Measurements from ENCODE around the gene ARHGEF6. TPM values are rescaled to one million over a fixed set of nuclear protein-coding genes. Genes with fewer than 3 reads are reported as not detected.

Gene ARHGEF6
- total and polyA plus RNA-seq, 4 donors, result 1.6 to 9.2 (median 4.2) TPM

- WGBS, result 94% methylated on average over 7 of the region's 7 CpGs
- Histone ChIP-seq H3K27ac (ENCODE audit: low read depth in 1 of 2, low read length in 2 of 2) (no peak overlapping the region), H3K27me3 (ENCODE audit: control insufficient read depth in 4 of 4, insufficient read depth in 4 of 4, low read length in 3 of 4) (no peaks in the 10 kb centered on the region), H3K9me3 (ENCODE audit: control insufficient read depth in 4 of 4, low read length in 3 of 4) (no peaks in the 10 kb centered on the region), H3K9ac (ENCODE audit: low read depth in 1 of 2, low read length in 2 of 2) (no peak overlapping the region), H3K36me3 (ENCODE audit: control insufficient read depth in 4 of 4, insufficient read depth in 3 of 4, low read depth in 1 of 4, low read length in 3 of 4) (no peaks in the 10 kb centered on the region), H3K4me1 (ENCODE audit: control insufficient read depth in 4 of 4, insufficient read depth in 4 of 4, low read length in 3 of 4) (no peaks in the 10 kb centered on the region), H3K4me3 (ENCODE audit: low read depth in 1 of 3, low read length in 3 of 3) (no peak overlapping the region)
- no peak for DNase-seq (ENCODE audit: low spot score)
- TF ChIP-seq FOXA2 (IDR thresholded peaks at IDR 0.05), result no peak
- no peak for TF ChIP-seq SP1 (IDR thresholded peaks at IDR 0.05)
- TF ChIP-seq ZBTB33 (IDR thresholded peaks at IDR 0.05), result no peak
- TF ChIP-seq HNF4A (conservative IDR thresholded peaks at IDR 0.05), result no peak
- no peak for TF ChIP-seq GABPA (IDR thresholded peaks at IDR 0.05 in 1 of 2, conservative IDR thresholded peaks at IDR 0.05 in 1 of 2)
- no peak for TF ChIP-seq MAX (IDR thresholded peaks at IDR 0.05)
- no peak for TF ChIP-seq RXRA (IDR thresholded peaks at IDR 0.05)
- TF ChIP-seq EGR1 (IDR thresholded peaks at IDR 0.05; ENCODE audit: low read depth in 2 of 2), result no peak
- TF ChIP-seq HNF4G (IDR thresholded peaks at IDR 0.05), result no peak
- no peak for TF ChIP-seq CTCF (IDR thresholded peaks at IDR 0.05; ENCODE audit: low read depth, low read length, missing input control)
- no peak for TF ChIP-seq REST (IDR thresholded peaks at IDR 0.05)
- no peak for TF ChIP-seq FOXA1 (IDR thresholded peaks at IDR 0.05)
- no peak for TF ChIP-seq TAF1 (conservative IDR thresholded peaks at IDR 0.05)
- TF ChIP-seq NR2F2 (IDR thresholded peaks at IDR 0.05), result no peak
- TF ChIP-seq YY1 (IDR thresholded peaks at IDR 0.05), result no peak
- TF ChIP-seq ATF3 (IDR thresholded peaks at IDR 0.05), result no peak
- TF ChIP-seq JUND (IDR thresholded peaks at IDR 0.05), result no peak
- TF ChIP-seq RAD21 (IDR thresholded peaks at IDR 0.05), result no peak
These were observed 44.0 kb downstream of the ARHGEF6 start for GRCh38 chrX:136736690-136737089.

Measured in liver (tissue), 9 donors.